Measurements from ENCODE around the gene TMA7.
A peak's percentile ranks its signal among the peaks of the same experiment; 100 is the strongest.

The TMA7 gene

DNA sequence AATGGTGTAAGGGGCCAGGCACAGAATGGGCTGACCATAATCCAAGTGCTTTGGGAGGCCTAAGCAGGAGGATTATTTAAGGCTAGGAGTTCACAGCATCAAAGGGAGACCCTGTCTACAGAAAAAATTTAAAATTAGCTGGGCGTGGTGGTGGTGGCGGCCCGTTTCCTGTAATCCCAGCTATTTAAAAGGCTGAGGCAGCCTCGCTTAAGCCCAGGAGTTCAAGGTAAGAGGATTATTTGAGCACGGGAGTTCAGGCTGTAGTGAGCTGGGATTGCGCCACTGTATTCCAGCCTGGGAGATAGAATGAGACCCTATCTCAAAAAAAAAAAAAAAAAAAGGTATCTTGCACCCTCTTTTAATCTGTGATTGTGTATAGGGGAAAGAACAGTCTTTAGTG is 1.9 kb downstream of the TMA7 start:
- peak; percentile 81 for DNase-seq
- Histone ChIP-seq H3K36me3 (peaks cover 33% of the 10 kb centered on the region), H3K9me3 (ENCODE audit: severe bottlenecking) (no peaks in the 10 kb centered on the region), H3K27ac (peak overlapping the region; percentile 64), H3K4me3 (ENCODE audit: low read depth, low read length) (peak overlapping the region; percentile 84), H3K27me3 (ENCODE audit: insufficient read depth, low read depth, severe bottlenecking) (no peaks in the 10 kb centered on the region)
- TF ChIP-seq, protein P1, sequence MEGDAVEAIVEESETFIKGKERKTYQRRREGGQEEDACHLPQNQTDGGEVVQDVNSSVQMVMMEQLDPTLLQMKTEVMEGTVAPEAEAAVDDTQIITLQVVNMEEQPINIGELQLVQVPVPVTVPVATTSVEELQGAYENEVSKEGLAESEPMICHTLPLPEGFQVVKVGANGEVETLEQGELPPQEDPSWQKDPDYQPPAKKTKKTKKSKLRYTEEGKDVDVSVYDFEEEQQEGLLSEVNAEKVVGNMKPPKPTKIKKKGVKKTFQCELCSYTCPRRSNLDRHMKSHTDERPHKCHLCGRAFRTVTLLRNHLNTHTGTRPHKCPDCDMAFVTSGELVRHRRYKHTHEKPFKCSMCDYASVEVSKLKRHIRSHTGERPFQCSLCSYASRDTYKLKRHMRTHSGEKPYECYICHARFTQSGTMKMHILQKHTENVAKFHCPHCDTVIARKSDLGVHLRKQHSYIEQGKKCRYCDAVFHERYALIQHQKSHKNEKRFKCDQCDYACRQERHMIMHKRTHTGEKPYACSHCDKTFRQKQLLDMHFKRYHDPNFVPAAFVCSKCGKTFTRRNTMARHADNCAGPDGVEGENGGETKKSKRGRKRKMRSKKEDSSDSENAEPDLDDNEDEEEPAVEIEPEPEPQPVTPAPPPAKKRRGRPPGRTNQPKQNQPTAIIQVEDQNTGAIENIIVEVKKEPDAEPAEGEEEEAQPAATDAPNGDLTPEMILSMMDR (IDR thresholded peaks at IDR 0.05; ENCODE audit: low read depth, low read length) = no peak

DNA sequence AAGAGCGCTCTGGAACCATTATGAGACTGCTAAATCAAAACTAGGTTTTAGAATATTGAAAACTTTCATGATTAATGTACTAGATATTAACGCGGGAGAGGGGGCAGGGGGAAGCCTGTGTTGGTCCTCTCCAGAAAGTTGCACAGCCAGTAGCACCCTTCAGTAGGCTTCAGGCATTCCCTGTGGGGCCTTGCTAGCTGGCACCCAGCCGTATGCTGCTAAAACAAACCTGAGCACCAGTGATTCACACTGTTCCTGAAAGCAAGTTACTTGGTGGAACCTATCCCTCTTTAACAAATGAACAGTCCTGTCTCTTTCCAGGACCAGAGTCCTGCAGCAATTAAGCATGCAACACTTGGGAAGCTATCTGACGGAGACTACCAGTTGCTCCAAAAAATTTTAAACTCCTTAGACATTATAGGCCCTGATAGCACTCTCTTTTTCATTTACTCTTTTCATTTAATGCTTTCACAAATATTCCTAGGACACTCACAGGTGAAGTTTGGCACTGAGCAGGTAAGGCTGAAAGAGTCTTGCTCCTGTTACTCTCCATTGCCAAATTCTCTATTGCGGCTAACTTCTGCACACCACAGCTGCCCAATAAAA is 5.3 kb downstream of the TMA7 start:
- Histone ChIP-seq H3K36me3 (peaks cover 35% of the 10 kb centered on the region), H3K27me3 (ENCODE audit: insufficient read depth, low read depth, severe bottlenecking) (no peaks in the 10 kb centered on the region), H3K4me3 (ENCODE audit: low read depth, low read length) (no peak overlapping the region), H3K27ac (no peak overlapping the region), H3K9me3 (ENCODE audit: severe bottlenecking) (no peaks in the 10 kb centered on the region)
- TF ChIP-seq, protein P1 (IDR thresholded peaks at IDR 0.05; ENCODE audit: low read depth, low read length) = no peak
- DNase-seq = no peak

DNA sequence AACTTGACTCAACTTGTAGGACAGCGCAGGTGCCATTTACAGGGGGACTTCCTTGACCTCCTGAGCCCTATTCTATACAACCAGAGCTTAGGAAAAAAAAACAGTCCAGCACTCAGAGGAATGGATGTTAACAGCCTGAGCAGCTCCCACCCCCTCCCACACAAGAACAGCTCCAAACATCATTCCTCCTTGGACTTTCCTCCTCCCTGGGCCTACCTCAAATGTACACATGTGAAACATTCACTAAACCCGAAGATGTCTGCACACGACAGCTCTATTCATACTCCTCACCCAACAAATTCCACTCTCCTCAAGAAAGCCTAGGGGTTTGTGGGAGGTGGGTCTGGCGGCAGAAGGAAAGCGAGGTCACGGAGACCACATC is 6.0 kb downstream of the TMA7 start:
- no peak for DNase-seq
- no peaks in the 10 kb centered on the region for H3K27me3 ChIP-seq (ENCODE audit: insufficient read depth, low read depth, severe bottlenecking)
- H3K27ac ChIP-seq = peak overlapping the region; percentile 75
- H3K4me3 ChIP-seq (ENCODE audit: low read depth, low read length) = peak overlapping the region; percentile 82
- TF ChIP-seq, protein P1 (IDR thresholded peaks at IDR 0.05; ENCODE audit: low read depth, low read length) = no peak
- H3K9me3 ChIP-seq (ENCODE audit: severe bottlenecking) = no peaks in the 10 kb centered on the region
- peaks cover 34% of the 10 kb centered on the region for H3K36me3 ChIP-seq

DNA sequence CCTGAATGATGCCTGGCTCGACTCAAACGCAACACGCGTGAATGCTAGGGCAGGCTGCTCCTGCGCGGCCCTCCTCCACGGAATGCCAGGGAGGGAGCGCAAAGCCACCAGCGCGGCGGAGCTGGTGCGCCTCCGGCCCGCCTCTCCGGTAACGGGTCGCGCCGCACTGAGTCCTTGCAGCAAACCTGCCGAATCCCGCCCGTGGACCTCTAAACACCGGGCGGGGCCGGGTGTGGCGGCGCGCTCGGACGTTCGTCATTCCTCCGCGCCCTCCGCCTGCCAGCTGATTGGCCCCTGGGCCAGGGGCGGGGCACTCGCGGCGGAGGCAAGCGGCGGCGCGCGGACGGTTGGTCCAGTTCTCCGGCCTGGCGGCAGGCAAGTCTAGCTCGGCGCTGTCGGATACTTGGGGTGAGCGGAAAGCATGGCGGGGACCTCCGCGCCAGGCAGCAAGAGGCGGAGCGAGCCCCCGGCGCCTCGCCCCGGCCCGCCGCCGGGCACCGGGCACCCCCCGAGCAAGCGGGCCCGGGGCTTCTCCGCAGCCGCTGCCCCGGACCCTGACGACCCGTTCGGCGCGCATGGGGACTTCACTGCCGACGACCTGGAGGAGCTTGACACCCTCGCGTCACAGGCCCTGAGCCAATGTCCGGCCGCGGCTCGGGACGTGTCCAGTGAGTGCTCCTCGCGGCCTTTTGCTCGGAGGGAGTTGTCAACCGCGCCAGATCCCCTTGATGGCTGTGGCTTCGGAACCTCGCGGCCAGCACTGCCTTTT is 6.6 kb downstream of the TMA7 start, which contains the start of gene ATRIP:
ATRIP (plus strand) TSS at position 313 of the 769 bp plus-strand sequence; CDS start at position 422, 109 bp downstream.
- Histone ChIP-seq H3K9me3 (ENCODE audit: severe bottlenecking) (no peaks in the 10 kb centered on the region), H3K4me3 (ENCODE audit: low read depth, low read length) (peak within 1 kb of the TSS; percentile 82), H3K27ac (peak within 1 kb of the TSS; percentile 75), H3K27me3 (ENCODE audit: insufficient read depth, low read depth, severe bottlenecking) (no peaks in the 10 kb centered on the region), H3K36me3 (peaks cover 36% of the 10 kb centered on the region)
- DNase-seq = peak; percentile 92
- TF ChIP-seq, protein P1 (IDR thresholded peaks at IDR 0.05; ENCODE audit: low read depth, low read length) = no peak

- TF ChIP-seq, protein P1 (IDR thresholded peaks at IDR 0.05; ENCODE audit: low read depth, low read length) = no peak
- Histone ChIP-seq H3K36me3 (peaks cover 51% of the 10 kb centered on the region), H3K27ac (no peak overlapping the region), H3K9me3 (ENCODE audit: severe bottlenecking) (no peaks in the 10 kb centered on the region), H3K4me3 (ENCODE audit: low read depth, low read length) (no peak overlapping the region), H3K27me3 (ENCODE audit: insufficient read depth, low read depth, severe bottlenecking) (no peaks in the 10 kb centered on the region)
- no peak for DNase-seq
Measured at GRCh38 chr3:48451270-48451669, 11.2 kb downstream of the TMA7 start.

Measured in WERI-Rb-1 (cell line).